Spleen (tissue), 11 donors: ENCODE data around the gene INTS4. TPM values are rescaled to one million over a fixed set of nuclear protein-coding genes. Genes with fewer than 3 reads are reported as not detected.

Experiments used
- DNase-seq: peaks from one replicate; pipeline ENCODE4 v3.0.0-alpha.2; 2020
- H3K27ac ChIP-seq, 8 donors: fragments of 200-600 bp; sonication (generic) in 7 of 8; 1 replicate in 4 of 8; 2 replicates in 4 of 8; pipeline versions ENCODE4 v1.5.0 to v1.8.0; 2016 to 2021; ENCODE audit warnings: inconsistent platforms in 4 of 8, mild to moderate bottlenecking in 4 of 8, moderate library complexity in 1 of 8
- H3K27me3 ChIP-seq, 7 donors: fragments of 200-600 bp; sonication (generic) in 6 of 7; replicated peaks in 1 of 7; 1 replicate in 4 of 7; 2 replicates in 3 of 7; pipeline versions ENCODE4 v1.5.0 to v1.8.0; 2016 to 2021; ENCODE audit warnings: inconsistent platforms in 3 of 7, mild to moderate bottlenecking in 1 of 7
- H3K36me3 ChIP-seq, 6 donors: fragments of 200-600 bp; sonication (generic) in 5 of 6; 1 replicate in 4 of 6; 2 replicates in 2 of 6; pipeline versions ENCODE4 v1.5.0 to v1.8.0; 2016 to 2021; ENCODE audit warnings: inconsistent platforms in 2 of 6
- H3K4me1 ChIP-seq, 6 donors: fragments of 200-600 bp; sonication (generic) in 5 of 6; 1 replicate in 3 of 6; 2 replicates in 3 of 6; pipeline versions ENCODE4 v1.5.0 to v1.8.0; 2016 to 2021; ENCODE audit warnings: inconsistent platforms in 3 of 6
- H3K4me3 ChIP-seq, 8 donors: fragments of 200-600 bp; sonication (generic) in 7 of 8; 1 replicate in 4 of 8; 2 replicates in 4 of 8; pipeline versions ENCODE4 v1.5.0 to v1.8.0; 2016 to 2021; ENCODE audit warnings: inconsistent platforms in 4 of 8, mild to moderate bottlenecking in 4 of 8, moderate library complexity in 2 of 8
- H3K9me3 ChIP-seq, 8 donors: fragments of 200-600 bp; sonication (generic) in 7 of 8; 1 replicate in 4 of 8; 2 replicates in 4 of 8; pipeline versions ENCODE4 v1.5.0 to v1.8.0; 2016 to 2021; ENCODE audit warnings: inconsistent platforms in 4 of 8
- POLR2A ChIP-seq, 3 donors: fragments of 450-650 bp; IDR thresholded peaks; one replicate each; pipeline ENCODE4 v1.5.1; 2017; ENCODE audit warnings: antibody characterized with exemption in 3 of 3, mild to moderate bottlenecking in 1 of 3
- POLR2AphosphoS5 ChIP-seq, 3 donors: sonication (generic); formaldehyde crosslinking; IDR thresholded peaks; one replicate each; pipeline ENCODE4 v1.5.1; 2017; ENCODE audit warnings: antibody characterized with exemption in 3 of 3
- WGBS, 5 donors: extraction: QIAGEN DNeasy Blood & Tissue Kit in 3 of 5; methylation state at CpG; one replicate each; pipeline versions ENCODE4 v1.1.5 to v1.1.7; 2013 to 2018; 5-methylcytosine and 5-hydroxymethylcytosine counted together
- intact Hi-C: fragments of 100-400 bp; cut with DNase I; formaldehyde crosslinking; loops from one replicate; pipeline ENCODE4 v1.15.0; 2023; ENCODE audit warnings: low total_unique reads
- polyA plus RNA-seq, 3 donors: library from polyadenylated mRNA; stranded (reverse); fragments of 200-250 nt; gene quantifications; one replicate each; pipeline ENCODE4 v1.2.1, GENCODE V29; 2013
- total RNA-seq, 7 donors: library from RNA; depleted of rRNA in 3 of 7; stranded (reverse); fragments of >200 nt in 3 of 7; fragmentation: NEBNext Ultra II Directional in 4 of 7; extraction: Animal tissue kit (Norgen Biotek cat#: 25700) in 4 of 7; gene quantifications; one replicate each; pipeline versions ENCODE4 v1.1.0 to v1.2.1, GENCODE V29; 2016 to 2021
- TF ChIP-seq, protein P1 (sequence below), 11 experiments: fragments of 200-600 bp in 7 of 11; fragments of 450-650 bp in 4 of 11; sonication (generic) in 4 of 11; IDR thresholded peaks in 8 of 11; conservative IDR thresholded peaks in 3 of 11; 1 replicate in 7 of 11; 2 replicates in 4 of 11; pipeline versions ENCODE4 v1.4.0 to v1.8.0; 2016 to 2021; ENCODE audit warnings: antibody characterized with exemption in 11 of 11, inconsistent platforms in 4 of 11, mild to moderate bottlenecking in 1 of 11
- donor health status: healthy with polysubstance abuse.
- donor health status: DM: no; HTN: no; CAD: no; lungs with moderate emphysema.
- donor health status: DM: no; HTN: no; CAD: no.
- donor health status: Bipolar disorder and iron deficiency.
- donor health status: healthy.
- donor health status: DM: no; HTN: no; CAD: no.
- donor health status: DM: yes; HTN: yes; CAD: no.

Gene INTS4
- total and polyA plus RNA-seq, 10 donors, result 17.7 to 68.5 (median 46.8) TPM

GRCh38 chr11:78011301-78011700, 16.8 kb upstream of the INTS4 start:
- 81 to 91% (median 88%) methylated on average over 2 of the region's 2 CpGs for WGBS, 5 donors
- TF ChIP-seq, protein P1, sequence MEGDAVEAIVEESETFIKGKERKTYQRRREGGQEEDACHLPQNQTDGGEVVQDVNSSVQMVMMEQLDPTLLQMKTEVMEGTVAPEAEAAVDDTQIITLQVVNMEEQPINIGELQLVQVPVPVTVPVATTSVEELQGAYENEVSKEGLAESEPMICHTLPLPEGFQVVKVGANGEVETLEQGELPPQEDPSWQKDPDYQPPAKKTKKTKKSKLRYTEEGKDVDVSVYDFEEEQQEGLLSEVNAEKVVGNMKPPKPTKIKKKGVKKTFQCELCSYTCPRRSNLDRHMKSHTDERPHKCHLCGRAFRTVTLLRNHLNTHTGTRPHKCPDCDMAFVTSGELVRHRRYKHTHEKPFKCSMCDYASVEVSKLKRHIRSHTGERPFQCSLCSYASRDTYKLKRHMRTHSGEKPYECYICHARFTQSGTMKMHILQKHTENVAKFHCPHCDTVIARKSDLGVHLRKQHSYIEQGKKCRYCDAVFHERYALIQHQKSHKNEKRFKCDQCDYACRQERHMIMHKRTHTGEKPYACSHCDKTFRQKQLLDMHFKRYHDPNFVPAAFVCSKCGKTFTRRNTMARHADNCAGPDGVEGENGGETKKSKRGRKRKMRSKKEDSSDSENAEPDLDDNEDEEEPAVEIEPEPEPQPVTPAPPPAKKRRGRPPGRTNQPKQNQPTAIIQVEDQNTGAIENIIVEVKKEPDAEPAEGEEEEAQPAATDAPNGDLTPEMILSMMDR (IDR thresholded peaks at IDR 0.05 in 8 of 11, conservative IDR thresholded peaks at IDR 0.05 in 3 of 11), result no peak
- no peak for TF ChIP-seq POLR2A (IDR thresholded peaks at IDR 0.05)
- no peak for TF ChIP-seq POLR2AphosphoS5 (IDR thresholded peaks at IDR 0.05)

GRCh38 chr11:78010755-78011154, 16.3 kb upstream of the INTS4 start:
- H3K4me3 ChIP-seq, result no peak overlapping the region
- TF ChIP-seq, protein P1 (IDR thresholded peaks at IDR 0.05 in 8 of 11, conservative IDR thresholded peaks at IDR 0.05 in 3 of 11), result no peak
- no peak for TF ChIP-seq POLR2A (IDR thresholded peaks at IDR 0.05)
- no peak for TF ChIP-seq POLR2AphosphoS5 (IDR thresholded peaks at IDR 0.05)
- intact Hi-C loops, result no loop called here
- WGBS, 5 donors, result 85 to 93% (median 91%) methylated on average over 6 of the region's 6 CpGs
- no peak for DNase-seq
- H3K27me3 ChIP-seq, result no peaks in the 10 kb centered on the region
- no peaks in the 10 kb centered on the region for H3K4me1 ChIP-seq
- H3K27ac ChIP-seq, result no peak overlapping the region
- H3K36me3 ChIP-seq, result no peaks in the 10 kb centered on the region
- no peaks in the 10 kb centered on the region for H3K9me3 ChIP-seq

More at GRCh38 chr11:78011301-78011700, 16.8 kb upstream of the INTS4 start:
- Histone ChIP-seq H3K36me3 (no peaks in the 10 kb centered on the region), H3K27me3 (no peaks in the 10 kb centered on the region), H3K4me1 (no peaks in the 10 kb centered on the region), H3K9me3 (no peaks in the 10 kb centered on the region), H3K27ac (no peak overlapping the region), H3K4me3 (no peak overlapping the region)
- no peak for DNase-seq
- intact Hi-C loops, result no loop called here

DNA sequence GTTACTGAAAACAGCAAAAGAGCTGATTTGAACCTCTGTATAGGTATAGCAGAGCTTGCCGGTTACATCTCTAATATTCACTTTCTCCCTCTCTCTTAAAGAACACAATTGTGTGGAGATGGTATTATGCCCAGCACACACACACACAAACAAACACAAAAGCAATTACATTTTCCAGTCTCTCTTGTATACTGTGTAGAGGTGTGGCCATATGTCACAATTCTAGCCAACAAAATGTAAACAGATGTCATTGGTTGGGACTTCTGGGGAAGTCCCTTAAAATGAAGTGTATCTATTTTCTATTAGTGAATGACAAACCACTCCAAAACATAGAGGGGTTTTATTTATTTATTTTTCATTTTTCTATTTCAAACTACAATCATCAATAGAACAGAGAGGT, 15.8 kb upstream of the INTS4 start:
- 85 to 100% (median 94%) methylated on average over 1 of the region's 1 CpG for WGBS, 5 donors
- no peak overlapping the region for H3K27ac ChIP-seq
- H3K9me3 ChIP-seq, result no peaks in the 10 kb centered on the region
- H3K36me3 ChIP-seq, result no peaks in the 10 kb centered on the region
- TF ChIP-seq POLR2A (IDR thresholded peaks at IDR 0.05), result no peak
- TF ChIP-seq POLR2AphosphoS5 (IDR thresholded peaks at IDR 0.05), result no peak
- TF ChIP-seq, protein P1 (IDR thresholded peaks at IDR 0.05 in 8 of 11, conservative IDR thresholded peaks at IDR 0.05 in 3 of 11), result no peak
- H3K27me3 ChIP-seq, result no peaks in the 10 kb centered on the region
- DNase-seq, result no peak
- no peak overlapping the region for H3K4me3 ChIP-seq
- H3K4me1 ChIP-seq, result no peaks in the 10 kb centered on the region
- intact Hi-C loops, result no loop called here

DNA sequence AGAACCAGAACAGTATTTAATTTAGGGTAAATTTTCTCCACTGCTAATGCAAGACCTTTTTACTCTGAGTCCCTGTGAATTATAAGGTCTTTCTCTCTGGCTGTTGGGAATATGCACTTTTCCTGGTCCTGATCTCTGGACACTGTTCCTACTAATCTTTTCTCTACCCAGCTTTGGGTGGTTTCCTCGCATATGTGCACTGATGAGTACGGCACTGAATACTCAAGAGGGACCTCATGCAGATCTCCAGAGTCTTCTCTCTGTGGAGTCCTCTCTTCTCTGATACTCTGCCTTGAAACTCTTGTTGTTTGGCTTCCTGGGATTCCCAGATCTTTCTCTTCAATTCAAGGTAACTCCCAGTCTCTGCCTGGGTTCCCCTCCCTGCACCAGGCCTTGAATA, 14.6 kb upstream of the INTS4 start:
- TF ChIP-seq, protein P1 (IDR thresholded peaks at IDR 0.05 in 8 of 11, conservative IDR thresholded peaks at IDR 0.05 in 3 of 11), result no peak
- TF ChIP-seq POLR2AphosphoS5 (IDR thresholded peaks at IDR 0.05) (no peak), POLR2A (IDR thresholded peaks at IDR 0.05) (no peak)
- no peaks in the 10 kb centered on the region for H3K4me1 ChIP-seq
- WGBS, 5 donors, result 92 to 98% (median 97%) methylated on average over 2 of the region's 2 CpGs

More for the DNA sequence above, 14.6 kb upstream of the INTS4 start:
- no peak for DNase-seq
- H3K4me3 ChIP-seq, result no peak overlapping the region
- H3K36me3 ChIP-seq, result no peaks in the 10 kb centered on the region
- intact Hi-C loops, result no loop called here
- no peaks in the 10 kb centered on the region for H3K9me3 ChIP-seq
- no peak overlapping the region for H3K27ac ChIP-seq
- no peaks in the 10 kb centered on the region for H3K27me3 ChIP-seq
